GM13977 (cell line): ENCODE measurements around the gene ADAMTS12.

Source experiments
- DNase-seq: peaks from one replicate; pipeline ENCODE4 v3.0.0; 2012; ENCODE audit warnings: low spot score
- CTCF ChIP-seq: IDR thresholded peaks from 2 replicates; pipeline ENCODE4 v1.5.1; 2012; ENCODE audit warnings: mild to moderate bottlenecking, control low read depth; ENCODE audit not compliant: insufficient read depth; ENCODE audit errors: extremely low read depth, missing control alignments
- in situ Hi-C: fragments of 300-500 bp; cut with MboI; formaldehyde crosslinking; loops from one replicate; pipeline ENCODE4 v1.12.0; 2022; ENCODE audit warnings: low sequenced_read_pairs, low pct_unique_long_range_greater_than_20kb, mixed read lengths, inconsistent platforms; ENCODE audit not compliant: unreplicated experiment

The ADAMTS12 gene

GRCh38 chr5:33631139-33631538, 260.7 kb downstream of the ADAMTS12 start:
- no peak for DNase-seq
- in situ Hi-C loops, result no loop called here
- no peak for TF ChIP-seq CTCF

- in situ Hi-C loops, result no loop called here
- no peak for TF ChIP-seq CTCF
- DNase-seq, result no peak
Observed at GRCh38 chr5:33629999-33630398, 261.8 kb downstream of the ADAMTS12 start.

GRCh38 chr5:33628796-33629195, 263.0 kb downstream of the ADAMTS12 start:
- in situ Hi-C loops, result no loop called here
- no peak for TF ChIP-seq CTCF

GRCh38 chr5:33621514-33621913, 270.3 kb downstream of the ADAMTS12 start:
- no peak for DNase-seq
- TF ChIP-seq CTCF, result no peak
- in situ Hi-C loops, result no loop called here

More at GRCh38 chr5:33628796-33629195, 263.0 kb downstream of the ADAMTS12 start:
- DNase-seq, result no peak

GRCh38 chr5:33614039-33614438, 277.8 kb downstream of the ADAMTS12 start:
- in situ Hi-C loops, result no loop called here
- TF ChIP-seq CTCF, result no peak
- DNase-seq, result no peak

GRCh38 chr5:33612386-33612785, 279.4 kb downstream of the ADAMTS12 start:
- in situ Hi-C loops, result no loop called here

More at GRCh38 chr5:33612386-33612785, 279.4 kb downstream of the ADAMTS12 start:
- no peak for DNase-seq
- no peak for TF ChIP-seq CTCF
